Measurements from ENCODE around the gene SCN4A.
"Not testable (repeated sequence)": the region's sequence is repeated elsewhere in the genome, so short reads cannot be mapped to it uniquely, and the experiment has no call there.

Gene SCN4A

DNA sequence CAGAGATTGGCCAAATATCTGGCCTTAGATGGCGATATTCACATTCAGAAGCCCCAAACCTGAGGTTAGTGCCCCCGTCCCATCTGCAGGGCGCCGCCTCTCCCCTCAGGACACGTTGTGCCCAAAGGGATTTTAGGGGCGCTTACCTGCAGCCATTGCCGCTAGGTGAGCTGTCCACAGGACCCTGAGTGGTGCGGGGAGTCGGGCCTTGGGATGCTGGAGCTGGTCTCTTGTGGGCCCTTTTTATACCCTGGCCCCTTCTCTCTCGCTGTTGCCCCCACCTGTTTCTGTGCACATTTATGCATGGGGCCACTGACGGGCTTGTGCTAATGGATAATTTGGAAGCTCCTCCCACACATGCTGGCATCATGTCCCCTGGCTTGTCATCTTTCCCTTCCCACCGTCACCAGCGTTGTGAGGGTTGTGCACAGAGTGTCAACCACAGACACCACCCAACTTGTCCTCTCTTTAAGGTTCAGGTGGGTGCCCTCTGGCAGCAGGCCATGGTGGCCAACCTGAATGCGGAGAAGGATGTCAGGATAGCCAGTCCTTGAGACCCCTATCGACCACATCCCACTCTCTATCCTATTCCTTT is 61.6 kb downstream of the SCN4A start, which contains the start of gene CSHL1:
CSHL1 (minus strand) TSS at position 218 of the 595 bp plus-strand sequence; CDS start at position 156, 62 bp downstream.
- DNase-seq, result no peak

- no peak for DNase-seq
Observed at GRCh38 chr17:63910096-63910495, 62.6 kb downstream of the SCN4A start.

DNA sequence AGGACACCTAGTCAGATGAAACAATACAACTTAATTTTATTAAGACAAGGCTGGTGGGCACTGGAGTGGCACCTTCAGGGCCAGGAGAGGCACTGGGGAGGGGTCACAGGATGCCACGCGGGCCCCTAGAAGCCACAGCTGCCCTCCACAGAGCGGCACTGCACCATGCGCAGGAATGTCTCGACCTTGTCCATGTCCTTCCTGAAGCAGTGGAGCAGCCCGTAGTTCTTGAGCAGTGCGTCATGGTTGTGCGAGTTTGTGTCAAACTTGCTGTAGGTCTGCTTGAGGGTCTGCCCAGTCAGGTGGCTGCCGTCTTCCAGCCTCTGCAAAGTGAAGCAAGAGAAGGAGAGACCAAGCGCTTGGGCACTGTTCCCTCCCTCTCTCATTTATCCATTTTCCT is 63.1 kb downstream of the SCN4A start:
- DNase-seq, result not testable (repeated sequence)

- peak; percentile 33 to 64 for DNase-seq
Observed at GRCh38 chr17:63907161-63907778, 65.4 kb downstream of the SCN4A start.

DNA sequence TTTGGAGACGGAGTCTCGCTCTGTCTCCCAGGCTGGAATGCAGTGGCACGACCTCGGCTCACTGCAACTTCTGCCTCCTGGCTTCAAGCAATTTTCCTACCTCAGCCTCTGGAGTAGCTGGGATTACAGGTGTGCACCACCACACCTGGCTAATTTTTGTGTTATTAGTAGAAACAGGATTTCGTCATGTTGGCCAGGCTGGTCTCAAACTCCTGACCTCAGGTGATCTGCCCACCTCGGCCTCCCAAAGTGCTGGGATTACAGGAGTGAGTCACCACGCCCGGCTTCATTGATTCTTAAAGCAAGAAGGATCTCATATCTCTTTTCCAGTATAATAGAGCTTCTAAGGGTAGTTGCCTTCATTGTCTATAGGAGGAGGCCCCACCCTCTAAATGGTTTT is 67.9 kb downstream of the SCN4A start:
- DNase-seq, result not testable (repeated sequence)

DNA sequence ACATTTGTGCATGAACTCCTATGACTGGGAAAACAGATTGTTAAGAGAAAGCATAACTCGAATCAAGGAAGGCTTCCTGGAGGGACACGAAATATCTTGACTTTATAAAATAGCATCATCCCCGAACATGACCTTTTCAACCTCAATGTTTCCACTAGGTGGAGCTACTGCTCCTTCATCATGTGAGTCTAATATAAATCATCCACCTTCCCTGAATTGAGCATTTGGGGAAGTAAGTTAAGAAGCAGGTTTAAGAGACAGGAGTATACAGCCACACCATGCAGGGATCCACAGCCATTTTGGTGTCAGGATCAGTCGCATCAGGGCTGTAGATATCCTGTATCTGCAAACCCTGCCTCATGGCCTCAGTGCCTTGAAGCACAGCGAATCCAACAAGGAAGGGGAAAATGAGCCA is 68.9 kb downstream of the SCN4A start:
- DNase-seq, result peak in 1 of 2 experiments; percentile 14

GRCh38 chr17:63901971-63902370 is 70.7 kb downstream of the SCN4A start:
- DNase-seq, result peak; percentile 92 to 98

GRCh38 chr17:63898899-63899798 is 73.6 kb downstream of the SCN4A start:
- not testable (repeated sequence) for DNase-seq

DNA sequence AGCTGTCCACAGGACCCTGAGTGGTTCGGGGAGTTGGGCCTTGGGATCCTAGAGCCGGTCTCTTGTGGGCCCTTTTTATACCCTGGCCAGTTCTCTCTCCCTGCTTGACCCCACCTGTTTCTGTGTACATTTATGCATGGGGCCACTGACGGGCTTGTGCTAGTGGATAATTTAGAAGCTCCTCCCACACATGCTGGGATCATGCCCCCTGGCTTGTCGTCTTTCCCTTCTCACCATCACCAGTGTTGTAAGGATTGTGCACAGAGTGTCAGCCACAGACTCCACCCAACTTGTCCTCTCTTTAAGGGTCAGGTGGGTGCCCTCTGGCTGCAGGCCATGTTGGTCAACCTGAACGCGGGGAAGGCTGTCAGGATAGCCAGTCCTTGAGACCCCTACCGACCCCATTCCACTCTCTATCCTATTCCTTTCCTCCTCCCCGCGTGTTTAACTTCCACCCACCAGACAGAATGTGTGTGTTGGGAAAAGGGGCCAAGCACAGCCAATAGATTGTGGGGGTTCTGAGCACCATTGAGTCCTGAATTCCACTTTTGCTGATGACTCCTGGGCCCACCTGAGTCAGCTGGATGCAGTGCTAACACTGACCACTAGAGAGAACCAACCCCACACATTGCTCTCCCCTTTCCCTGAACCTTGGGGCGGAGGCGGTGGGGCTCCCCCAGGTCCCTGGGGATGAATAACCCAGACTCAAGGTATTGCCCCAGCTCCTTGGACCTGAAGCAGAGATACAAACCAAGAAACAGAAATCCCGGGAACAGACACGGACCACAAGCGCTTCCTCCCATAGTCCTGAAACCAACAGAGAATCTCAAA is 76.0 kb downstream of the SCN4A start, which contains the start of gene CSH1:
CSH1 (minus strand) TSS at position 51 of the 831 bp plus-strand sequence. CDS start 63 bp downstream, outside the sequence.
- DNase-seq, result not testable (repeated sequence)

DNA sequence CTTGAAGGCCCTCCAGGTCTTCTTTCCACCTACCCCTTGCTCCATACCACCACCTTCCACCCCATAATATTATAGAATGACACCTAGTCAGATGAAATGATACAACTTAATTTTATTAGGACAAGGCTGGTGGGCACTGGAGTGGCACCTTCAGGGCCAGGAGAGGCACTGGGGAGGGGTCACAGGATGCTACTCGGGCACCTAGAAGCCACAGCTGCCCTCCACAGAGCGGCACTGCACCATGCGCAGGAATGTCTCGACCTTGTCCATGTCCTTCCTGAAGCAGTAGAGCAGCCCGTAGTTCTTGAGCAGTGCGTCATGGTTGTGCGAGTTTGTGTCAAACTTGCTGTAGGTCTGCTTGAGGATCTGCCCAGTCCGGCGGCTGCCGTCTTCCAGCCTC is 77.9 kb downstream of the SCN4A start:
- not testable (repeated sequence) for DNase-seq

DNA sequence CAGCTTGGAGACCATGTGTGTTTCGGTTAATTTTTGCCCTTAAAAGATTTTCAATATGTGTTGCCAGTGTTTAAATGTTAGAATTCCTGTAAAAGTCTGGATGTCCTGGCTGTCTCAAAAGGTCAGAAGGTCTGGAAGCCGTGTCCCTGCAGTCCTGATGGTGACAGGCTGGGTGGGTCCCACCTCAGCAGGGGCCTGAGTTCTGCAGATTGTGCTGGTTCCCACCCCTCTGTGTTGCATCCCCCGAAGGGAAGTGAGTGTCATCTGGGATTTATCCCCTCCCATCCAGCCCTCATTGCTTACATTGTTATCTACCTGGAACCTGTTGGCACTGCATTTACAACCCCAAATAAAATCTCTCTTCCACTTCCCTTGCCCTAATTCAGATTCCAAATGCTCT is 78.7 kb downstream of the SCN4A start:
- DNase-seq, result not testable (repeated sequence)

DNA sequence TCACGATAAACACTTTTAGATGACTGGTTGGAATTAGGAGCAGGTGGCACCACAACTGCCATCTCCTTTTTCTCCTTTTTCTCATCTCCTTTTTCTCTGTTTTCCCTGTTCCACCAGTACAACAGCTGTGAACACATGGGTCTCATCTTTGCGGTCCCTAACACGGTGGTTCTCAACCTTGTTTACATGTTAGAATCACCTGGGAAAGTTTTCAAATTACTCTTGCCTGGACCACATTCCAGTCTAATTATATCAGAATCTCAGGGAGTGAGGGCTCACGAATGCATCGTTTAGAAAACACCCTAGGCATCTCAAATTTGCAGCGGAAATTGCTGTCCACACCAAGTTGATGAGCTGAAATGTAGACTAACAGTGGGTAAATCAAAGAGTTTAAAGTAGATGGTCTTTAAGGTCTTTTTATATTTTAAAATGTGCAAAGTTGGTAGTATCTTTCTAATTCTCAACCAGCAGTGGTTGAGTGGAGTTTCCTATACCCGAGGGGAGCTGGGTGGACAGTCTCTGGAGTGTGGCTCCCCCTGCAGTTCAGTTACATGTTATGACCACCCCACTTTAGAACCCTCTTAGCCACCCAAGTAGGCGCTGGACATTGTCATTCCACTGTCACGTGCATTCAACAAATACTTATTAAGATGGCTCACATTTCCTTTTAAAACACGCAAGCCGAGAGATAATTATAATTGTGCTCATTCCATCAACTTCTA is 80.2 kb downstream of the SCN4A start:
- DNase-seq, result not testable (repeated sequence)

- DNase-seq, result peak; percentile 76 to 83
Observed at GRCh38 chr17:63889026-63889848, 83.5 kb downstream of the SCN4A start.
